SJSA1 (cell line): ENCODE data around the gene ZNF318. TPM values are rescaled to one million over a fixed set of nuclear protein-coding genes. Genes with fewer than 3 reads are reported as not detected.
"Not testable (repeated sequence)": the region's sequence is repeated elsewhere in the genome, so short reads cannot be mapped to it uniquely, and the experiment has no call there.

Experiments
- DNase-seq, 2 experiments: peaks; one replicate each; pipeline ENCODE4 v3.0.0-alpha.2; 2015 to 2020; ENCODE audit warnings: low spot score in 2 of 2, low read depth in 1 of 2
- H3K27ac ChIP-seq: fragments of 250-450 bp; sonication (Bioruptor Pico); 2 replicates; pipeline ENCODE4 v1.5.1; 2020; ENCODE audit warnings: mild to moderate bottlenecking, moderate library complexity
- H3K27me3 ChIP-seq: fragments of 250-450 bp; sonication (Bioruptor Pico); replicated peaks from 2 replicates; pipeline ENCODE4 v1.5.1; 2020; ENCODE audit warnings: mild to moderate bottlenecking, moderate library complexity
- H3K36me3 ChIP-seq: fragments of 250-450 bp; sonication (Bioruptor Pico); 2 replicates; pipeline ENCODE4 v1.5.1; 2020; ENCODE audit warnings: mild to moderate bottlenecking
- H3K4me1 ChIP-seq: fragments of 250-450 bp; sonication (Bioruptor Pico); replicated peaks from 2 replicates; pipeline ENCODE4 v1.6.1; 2021; ENCODE audit warnings: mild to moderate bottlenecking
- H3K4me3 ChIP-seq: fragments of 250-450 bp; sonication (Bioruptor Pico); 2 replicates; pipeline ENCODE4 v1.5.1; 2020; ENCODE audit warnings: mild to moderate bottlenecking
- H3K9me3 ChIP-seq: fragments of 250-450 bp; sonication (Bioruptor Pico); replicated peaks from 2 replicates; pipeline ENCODE4 v1.5.1; 2020; ENCODE audit warnings: mild to moderate bottlenecking
- total RNA-seq: library from RNA; depleted of rRNA; stranded (reverse); fragments of >200 nt; shearing (Covaris generic); gene quantifications from 2 replicates; pipeline ENCODE4 v1.2.3, GENCODE V29; 2014

Gene ZNF318
- total RNA-seq, 1 experiment from 2014 or later, result 12.2 TPM

GRCh38 chr6:43308990-43309477 lies 60.4 kb downstream of the ZNF318 start:
- no peaks in the 10 kb centered on the region for H3K36me3 ChIP-seq
- no peak overlapping the region for H3K4me3 ChIP-seq
- H3K27me3 ChIP-seq, result peaks cover 28% of the 10 kb centered on the region
- H3K27ac ChIP-seq, result no peak overlapping the region
- DNase-seq, result no peak
- no peaks in the 10 kb centered on the region; the same call in 1 of the 2 replicates for H3K4me1 ChIP-seq
- H3K9me3 ChIP-seq, result no peaks in the 10 kb centered on the region

- H3K27ac ChIP-seq, result no peak within 1 kb of the TSS
- H3K4me1 ChIP-seq, result no peaks in the 10 kb centered on the region; the same call in 1 of the 2 replicates
- DNase-seq, result no peak
- peaks cover 25% of the 10 kb centered on the region for H3K27me3 ChIP-seq
- no peaks in the 10 kb centered on the region for H3K36me3 ChIP-seq
- H3K9me3 ChIP-seq, result no peaks in the 10 kb centered on the region
- no peak within 1 kb of the TSS for H3K4me3 ChIP-seq
Measured at GRCh38 chr6:43308101-43308989, 61.1 kb downstream of the ZNF318 start, which contains the start of gene CRIP3. Gene CRIP3, minus strand, starts transcription at chr6:43308826. Its CDS starts 34 bp downstream, at chr6:43308792.

GRCh38 chr6:43307451-43308100 lies 61.9 kb downstream of the ZNF318 start:
- peaks cover 21% of the 10 kb centered on the region for H3K27me3 ChIP-seq
- no peaks in the 10 kb centered on the region; the same call in 1 of the 2 replicates for H3K4me1 ChIP-seq
- no peak overlapping the region for H3K27ac ChIP-seq
- no peaks in the 10 kb centered on the region for H3K9me3 ChIP-seq
- H3K4me3 ChIP-seq, result no peak overlapping the region
- H3K36me3 ChIP-seq, result no peaks in the 10 kb centered on the region
- no peak for DNase-seq

GRCh38 chr6:43306086-43306485 lies 63.4 kb downstream of the ZNF318 start:
- Histone ChIP-seq H3K27me3 (peaks cover 18% of the 10 kb centered on the region), H3K9me3 (no peaks in the 10 kb centered on the region), H3K4me3 (no peak overlapping the region), H3K27ac (no peak overlapping the region), H3K36me3 (no peaks in the 10 kb centered on the region), H3K4me1 (no peaks in the 10 kb centered on the region; the same call in 1 of the 2 replicates)
- DNase-seq, result no peak

- DNase-seq, result no peak
- Histone ChIP-seq H3K4me3 (no peak overlapping the region), H3K9me3 (no peaks in the 10 kb centered on the region), H3K36me3 (no peaks in the 10 kb centered on the region), H3K27ac (no peak overlapping the region), H3K4me1 (no peaks in the 10 kb centered on the region; the same call in 1 of the 2 replicates), H3K27me3 (peaks cover 11% of the 10 kb centered on the region)
Measured at GRCh38 chr6:43304882-43305281, 64.6 kb downstream of the ZNF318 start.

- DNase-seq, result no peak
- H3K27ac ChIP-seq, result no peak overlapping the region
- H3K36me3 ChIP-seq, result no peaks in the 10 kb centered on the region
- H3K27me3 ChIP-seq, result peaks cover 12% of the 10 kb centered on the region
- H3K4me3 ChIP-seq, result no peak overlapping the region
- H3K4me1 ChIP-seq, result no peaks in the 10 kb centered on the region; the same call in 1 of the 2 replicates
- no peaks in the 10 kb centered on the region for H3K9me3 ChIP-seq
Measured at GRCh38 chr6:43304361-43304760, 65.1 kb downstream of the ZNF318 start.

- Histone ChIP-seq H3K9me3 (no peaks in the 10 kb centered on the region), H3K36me3 (no peaks in the 10 kb centered on the region), H3K27ac (no peak overlapping the region), H3K27me3 (peaks cover 12% of the 10 kb centered on the region), H3K4me3 (no peak overlapping the region), H3K4me1 (no peaks in the 10 kb centered on the region; the same call in 1 of the 2 replicates)
- DNase-seq, result no peak
Measured at GRCh38 chr6:43303751-43304331, 65.6 kb downstream of the ZNF318 start.

GRCh38 chr6:43303006-43303405 lies 66.4 kb downstream of the ZNF318 start:
- not testable (repeated sequence) for H3K27ac ChIP-seq, H3K36me3 ChIP-seq, H3K4me1 ChIP-seq, DNase-seq, H3K9me3 ChIP-seq, H3K4me3 ChIP-seq
- H3K27me3 ChIP-seq, result peaks cover 13% of the 10 kb centered on the region

GRCh38 chr6:43302126-43302525 lies 67.3 kb downstream of the ZNF318 start:
- Histone ChIP-seq H3K9me3 (no peaks in the 10 kb centered on the region), H3K27ac (no peak overlapping the region), H3K27me3 (peaks cover 14% of the 10 kb centered on the region), H3K4me3 (no peak overlapping the region), H3K4me1 (no peaks in the 10 kb centered on the region), H3K36me3 (no peaks in the 10 kb centered on the region)
- no peak for DNase-seq

GRCh38 chr6:43301081-43301870 lies 68.2 kb downstream of the ZNF318 start:
- no peak overlapping the region for H3K4me3 ChIP-seq
- H3K36me3 ChIP-seq, result no peaks in the 10 kb centered on the region
- no peak overlapping the region for H3K27ac ChIP-seq
- H3K27me3 ChIP-seq, result peaks cover 20% of the 10 kb centered on the region
- no peaks in the 10 kb centered on the region for H3K9me3 ChIP-seq
- H3K4me1 ChIP-seq, result no peaks in the 10 kb centered on the region
- no peak for DNase-seq

GRCh38 chr6:43299338-43300293 lies 69.8 kb downstream of the ZNF318 start:
- H3K4me3 ChIP-seq, result no peak overlapping the region
- no peaks in the 10 kb centered on the region for H3K36me3 ChIP-seq
- peaks cover 20% of the 10 kb centered on the region for H3K27me3 ChIP-seq
- H3K9me3 ChIP-seq, result no peaks in the 10 kb centered on the region
- no peak for DNase-seq
- H3K4me1 ChIP-seq, result no peaks in the 10 kb centered on the region
- H3K27ac ChIP-seq, result no peak overlapping the region

- peaks cover 20% of the 10 kb centered on the region for H3K27me3 ChIP-seq
Measured at GRCh38 chr6:43298565-43299337, 70.7 kb downstream of the ZNF318 start.

More at GRCh38 chr6:43298565-43299337, 70.7 kb downstream of the ZNF318 start:
- no peak for DNase-seq
- Histone ChIP-seq H3K27ac (no peak overlapping the region), H3K4me1 (no peaks in the 10 kb centered on the region), H3K36me3 (no peaks in the 10 kb centered on the region), H3K4me3 (no peak overlapping the region), H3K9me3 (no peaks in the 10 kb centered on the region)
